Measurements from ENCODE around the gene ALOX15.
"Not testable (repeated sequence)": the region's sequence is repeated elsewhere in the genome, so short reads cannot be mapped to it uniquely, and the experiment has no call there.

ALOX15 gene, protein sequence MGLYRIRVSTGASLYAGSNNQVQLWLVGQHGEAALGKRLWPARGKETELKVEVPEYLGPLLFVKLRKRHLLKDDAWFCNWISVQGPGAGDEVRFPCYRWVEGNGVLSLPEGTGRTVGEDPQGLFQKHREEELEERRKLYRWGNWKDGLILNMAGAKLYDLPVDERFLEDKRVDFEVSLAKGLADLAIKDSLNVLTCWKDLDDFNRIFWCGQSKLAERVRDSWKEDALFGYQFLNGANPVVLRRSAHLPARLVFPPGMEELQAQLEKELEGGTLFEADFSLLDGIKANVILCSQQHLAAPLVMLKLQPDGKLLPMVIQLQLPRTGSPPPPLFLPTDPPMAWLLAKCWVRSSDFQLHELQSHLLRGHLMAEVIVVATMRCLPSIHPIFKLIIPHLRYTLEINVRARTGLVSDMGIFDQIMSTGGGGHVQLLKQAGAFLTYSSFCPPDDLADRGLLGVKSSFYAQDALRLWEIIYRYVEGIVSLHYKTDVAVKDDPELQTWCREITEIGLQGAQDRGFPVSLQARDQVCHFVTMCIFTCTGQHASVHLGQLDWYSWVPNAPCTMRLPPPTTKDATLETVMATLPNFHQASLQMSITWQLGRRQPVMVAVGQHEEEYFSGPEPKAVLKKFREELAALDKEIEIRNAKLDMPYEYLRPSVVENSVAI

DNA sequence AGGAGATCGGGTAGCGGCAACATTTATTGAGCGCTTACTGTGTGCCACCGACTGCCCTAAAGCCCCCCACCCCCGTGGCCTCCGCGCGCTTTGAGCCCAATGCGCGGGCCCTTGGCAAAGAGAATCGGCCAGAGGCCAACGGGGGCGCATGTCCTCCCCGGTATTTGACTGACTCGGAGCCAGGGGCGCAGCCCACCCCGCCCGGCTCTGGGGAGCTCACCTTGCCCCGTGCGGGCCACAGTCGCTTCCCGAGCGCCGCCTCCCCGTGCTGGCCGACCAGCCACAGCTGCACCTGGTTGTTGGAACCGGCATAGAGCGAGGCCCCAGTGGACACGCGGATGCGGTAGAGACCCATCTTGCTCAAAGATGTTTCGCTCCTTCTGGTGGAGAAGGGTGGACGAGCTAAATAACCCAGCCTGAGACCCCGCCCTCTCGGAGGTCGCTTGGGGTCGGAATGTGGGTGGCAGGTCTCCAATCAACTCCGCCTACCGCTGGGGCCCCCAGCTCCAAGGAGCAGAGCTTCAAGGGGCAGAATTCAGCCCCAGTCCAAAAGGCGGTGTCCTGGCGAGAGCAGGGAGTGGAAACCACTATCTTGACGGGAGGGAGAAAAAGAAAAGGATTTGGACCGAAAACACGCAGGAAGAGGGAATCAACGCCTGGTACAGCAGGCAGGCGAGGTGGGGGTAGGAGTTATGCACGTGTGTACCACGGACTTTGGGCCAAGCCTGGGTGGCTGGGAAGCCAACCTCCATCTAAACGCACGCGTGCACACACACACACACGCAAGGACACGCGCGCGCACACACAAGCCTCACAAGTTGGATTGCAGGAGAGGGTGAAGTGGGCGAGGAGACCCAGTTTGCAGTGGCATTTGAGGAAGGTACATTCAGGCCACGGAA lies at the start of gene ALOX15:
TSS of gene ALOX15 (minus strand) at position 382 of the 899 bp plus-strand sequence. CDS start at position 355, 27 bp downstream.
- Mint-ChIP-seq H3K4me1 (peaks cover 24 to 41% of the 10 kb centered on the region in 2 donors), H3K36me3 (peaks cover 0 to 3% of the 10 kb centered on the region in 2 donors), H3K27me3 (peaks cover 63 to 82% of the 10 kb centered on the region in 2 donors), H3K9me3 (peaks cover 0 to 1% of the 10 kb centered on the region in 2 donors), H3K27ac (peak within 1 kb of the TSS; percentile 25), H3K4me3 (peak within 1 kb of the TSS; percentile 17 to 37)
- DNase-seq (no peak), ATAC-seq (replicated peaks) (no peak)

DNA sequence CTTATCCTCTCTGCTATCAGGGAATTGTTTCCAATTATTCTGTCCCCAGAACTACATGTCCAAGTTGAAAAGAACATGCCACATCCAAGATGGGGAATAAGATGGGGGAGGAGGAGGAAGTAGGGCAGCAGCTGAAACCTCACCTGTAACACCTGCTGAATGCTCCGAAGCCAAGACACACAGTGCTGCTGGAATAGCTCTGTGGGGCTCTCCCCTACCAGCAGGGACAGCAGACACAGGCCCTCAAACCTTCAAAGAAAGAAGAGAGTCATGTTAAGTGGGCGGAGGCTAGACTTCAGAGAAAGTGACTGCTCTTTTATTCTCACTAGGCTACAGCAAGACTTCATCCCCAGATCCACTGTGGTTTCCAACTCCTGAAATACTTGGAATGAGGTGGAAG lies 49.3 kb upstream of the ALOX15 start:
- DNase-seq = no peak
- Mint-ChIP-seq H3K27ac (peak overlapping the region; percentile 44), H3K4me3 (no peak overlapping the region), H3K36me3 (peaks cover 44 to 65% of the 10 kb centered on the region in 2 donors), H3K27me3 (no peaks in the 10 kb centered on the region), H3K9me3 (no peaks in the 10 kb centered on the region), H3K4me1 (peaks cover 17 to 28% of the 10 kb centered on the region in 2 donors)
- no peak for ATAC-seq (replicated peaks)

DNA sequence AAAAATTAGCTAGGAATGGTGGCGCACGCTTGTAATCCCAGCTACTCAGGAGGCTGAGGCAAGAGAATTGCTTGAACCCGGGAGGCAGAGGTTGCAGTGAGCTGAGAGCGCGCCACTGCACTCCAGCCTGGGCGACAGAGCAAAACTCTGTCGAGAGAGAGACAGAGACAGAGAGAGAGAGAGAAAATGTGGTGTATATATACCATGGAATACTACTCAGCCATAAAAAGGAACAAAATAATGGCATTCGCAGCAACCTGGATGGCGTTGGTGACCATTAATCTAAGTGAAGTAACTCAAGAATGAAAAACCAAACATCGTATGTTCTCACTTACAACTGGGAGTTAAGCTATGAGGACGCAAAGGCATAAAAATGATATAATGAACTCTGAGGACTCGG lies 48.4 kb upstream of the ALOX15 start:
- not testable (repeated sequence) for H3K27ac Mint-ChIP-seq; H3K27me3 Mint-ChIP-seq; H3K9me3 Mint-ChIP-seq; ATAC-seq (replicated peaks); H3K4me3 Mint-ChIP-seq; DNase-seq
- Mint-ChIP-seq H3K36me3 (peaks cover 49 to 71% of the 10 kb centered on the region in 2 donors), H3K4me1 (peaks cover 17 to 28% of the 10 kb centered on the region in 2 donors)

DNA sequence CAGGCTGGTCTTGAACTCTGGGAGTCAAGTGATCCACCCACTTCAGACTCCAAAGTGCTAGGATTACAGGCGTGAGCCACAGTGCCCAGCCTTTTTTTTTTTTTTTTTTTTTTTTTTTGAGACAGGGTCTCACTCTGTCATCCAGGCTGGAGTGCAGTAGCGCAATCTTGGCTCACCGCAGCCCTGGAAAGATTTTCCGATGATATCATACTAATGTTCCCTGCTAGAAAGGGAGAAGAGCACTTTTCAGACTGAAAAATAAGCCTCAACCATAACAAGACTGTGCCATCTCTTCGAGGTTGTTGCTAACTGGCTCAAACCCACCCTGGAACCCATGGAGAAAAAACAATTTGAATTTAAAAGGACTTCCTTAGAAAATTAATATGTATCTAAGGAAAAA lies 42.3 kb upstream of the ALOX15 start:
- not testable (repeated sequence) for H3K27ac Mint-ChIP-seq; H3K9me3 Mint-ChIP-seq; H3K27me3 Mint-ChIP-seq; ATAC-seq (replicated peaks); H3K4me3 Mint-ChIP-seq; DNase-seq
- peaks cover 60 to 77% of the 10 kb centered on the region in 2 donors for H3K36me3 Mint-ChIP-seq
- peaks cover 11 to 24% of the 10 kb centered on the region in 2 donors for H3K4me1 Mint-ChIP-seq

DNA sequence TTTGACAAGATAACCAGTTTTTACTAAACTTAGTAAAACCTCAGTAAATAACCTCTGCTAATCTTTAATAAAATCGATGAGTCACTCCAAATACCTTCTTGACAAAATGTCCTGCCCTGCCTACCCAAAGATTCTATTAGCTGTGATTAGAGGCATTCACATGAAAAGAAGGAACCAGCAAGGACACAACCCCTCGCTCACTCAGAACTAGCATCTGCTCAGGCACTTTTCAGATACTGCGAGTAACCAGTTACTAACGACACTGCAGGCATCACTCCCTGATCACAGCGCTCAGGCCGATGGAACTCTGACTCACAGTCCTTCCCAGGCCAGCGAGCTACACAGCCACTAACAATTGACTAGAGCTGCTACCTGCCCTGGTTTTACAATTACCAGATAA lies 38.2 kb upstream of the ALOX15 start:
- no peaks in the 10 kb centered on the region for H3K9me3 Mint-ChIP-seq
- DNase-seq = no peak
- peak overlapping the region; percentile 72 for H3K27ac Mint-ChIP-seq
- H3K36me3 Mint-ChIP-seq = peaks cover 46 to 71% of the 10 kb centered on the region in 2 donors
- H3K4me3 Mint-ChIP-seq = no peak overlapping the region
- H3K4me1 Mint-ChIP-seq = peaks cover 7 to 13% of the 10 kb centered on the region in 2 donors
- ATAC-seq (replicated peaks) = no peak
- H3K27me3 Mint-ChIP-seq = no peaks in the 10 kb centered on the region

DNA sequence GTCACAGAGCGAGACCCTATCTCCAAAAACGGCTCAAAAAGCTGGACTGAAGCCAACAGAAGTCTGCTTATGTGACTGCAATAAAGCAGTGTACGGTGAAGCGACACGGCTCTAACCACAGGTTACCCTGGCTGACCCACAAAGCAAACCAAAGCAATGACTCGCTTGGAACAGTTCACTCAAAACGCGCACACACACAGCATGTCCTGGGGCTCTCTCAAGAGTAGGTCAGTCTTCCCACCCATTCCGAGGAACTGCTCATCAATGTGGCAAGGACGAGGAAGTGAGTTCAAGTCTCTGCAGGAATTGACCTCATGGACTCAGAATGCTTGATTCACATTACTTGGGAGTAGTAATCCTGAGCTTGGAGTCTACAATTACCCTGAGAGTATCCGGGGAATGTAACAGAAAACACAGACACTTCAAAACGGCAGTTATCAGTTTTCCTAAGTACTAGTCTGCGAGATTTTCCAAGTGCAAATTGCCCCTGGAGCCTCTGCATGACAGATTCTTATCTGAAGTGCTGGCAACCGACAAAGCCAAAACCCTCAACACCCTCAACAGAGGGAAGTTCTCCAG lies 37.1 kb upstream of the ALOX15 start:
- Mint-ChIP-seq H3K9me3 (no peaks in the 10 kb centered on the region), H3K4me3 (no peak overlapping the region), H3K36me3 (peaks cover 46 to 66% of the 10 kb centered on the region in 2 donors), H3K27me3 (no peaks in the 10 kb centered on the region), H3K27ac (no peak overlapping the region), H3K4me1 (peaks cover 7 to 13% of the 10 kb centered on the region in 2 donors)
- DNase-seq = no peak
- ATAC-seq (replicated peaks) = peak; percentile 34 to 39

DNA sequence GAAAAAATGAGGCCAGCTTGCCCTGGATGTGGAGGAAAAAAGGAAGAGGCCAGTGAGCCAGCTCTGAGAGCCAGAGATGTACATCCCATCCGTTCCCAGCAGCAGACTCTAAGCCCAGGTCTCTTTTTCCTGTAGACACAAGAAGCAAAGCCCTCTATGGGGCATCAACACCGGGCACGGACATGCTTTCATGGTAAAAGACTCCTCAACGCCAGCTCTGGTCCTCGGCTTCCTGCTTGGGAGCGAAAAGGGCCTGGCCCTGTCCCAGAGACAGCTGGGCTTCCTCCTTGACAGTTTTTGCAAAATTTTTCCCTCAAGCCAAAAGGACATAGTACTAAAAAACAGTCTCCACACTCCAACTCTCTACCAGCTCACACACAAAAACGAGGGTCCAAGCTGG lies 35.3 kb upstream of the ALOX15 start:
- no peaks in the 10 kb centered on the region for H3K9me3 Mint-ChIP-seq
- peaks cover 44 to 68% of the 10 kb centered on the region in 2 donors for H3K36me3 Mint-ChIP-seq
- no peak for ATAC-seq (replicated peaks)
- no peak overlapping the region for H3K4me3 Mint-ChIP-seq
- DNase-seq = no peak
- no peaks in the 10 kb centered on the region for H3K27me3 Mint-ChIP-seq
- H3K27ac Mint-ChIP-seq = no peak overlapping the region
- H3K4me1 Mint-ChIP-seq = peaks cover 0 to 5% of the 10 kb centered on the region in 2 donors

DNA sequence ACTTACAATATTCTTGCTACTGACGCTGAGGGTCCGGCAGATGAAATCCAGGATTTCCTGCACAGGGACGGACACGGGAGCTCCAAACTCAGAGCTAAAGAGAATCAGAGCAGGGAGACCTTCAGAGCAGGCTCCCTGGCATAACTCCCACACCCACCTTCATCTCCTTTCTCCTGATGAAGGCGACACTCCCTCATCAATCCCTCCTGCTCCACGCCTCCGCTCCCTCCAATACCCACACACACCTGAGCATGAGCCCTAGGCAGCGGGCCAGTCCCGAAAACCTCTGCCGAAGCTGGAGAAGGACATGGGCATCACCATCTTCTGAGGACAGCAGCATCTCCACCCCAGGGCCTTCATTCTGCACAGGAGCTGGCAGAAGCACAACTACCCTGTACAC lies 34.3 kb upstream of the ALOX15 start:
- Mint-ChIP-seq H3K27ac (no peak overlapping the region), H3K9me3 (no peaks in the 10 kb centered on the region), H3K4me3 (no peak overlapping the region), H3K36me3 (peaks cover 44 to 74% of the 10 kb centered on the region in 2 donors), H3K27me3 (no peaks in the 10 kb centered on the region), H3K4me1 (peaks cover 0 to 5% of the 10 kb centered on the region in 2 donors)
- ATAC-seq (replicated peaks) = no peak
- DNase-seq = no peak

DNA sequence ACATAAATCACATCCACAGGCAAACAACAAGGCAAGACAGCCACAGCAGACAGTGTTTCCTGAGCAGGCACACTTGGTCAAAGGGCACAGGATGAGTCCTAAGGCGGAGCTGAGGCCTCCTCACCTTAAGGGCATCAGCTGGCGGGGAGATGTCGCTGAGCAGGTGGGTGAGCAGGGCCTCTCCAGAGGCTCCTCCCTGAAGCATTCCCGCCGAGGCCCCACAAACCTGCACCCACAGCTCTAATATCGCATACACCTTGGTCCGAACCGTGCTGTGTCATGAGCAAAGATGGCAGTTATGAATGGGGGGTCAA lies 33.2 kb upstream of the ALOX15 start:
- Mint-ChIP-seq H3K4me3 (no peak overlapping the region), H3K27ac (no peak overlapping the region), H3K4me1 (peaks cover 0 to under 1% of the 10 kb centered on the region in 2 donors), H3K9me3 (no peaks in the 10 kb centered on the region), H3K36me3 (peaks cover 37 to 72% of the 10 kb centered on the region in 2 donors), H3K27me3 (no peaks in the 10 kb centered on the region)
- DNase-seq (no peak), ATAC-seq (replicated peaks) (no peak)

DNA sequence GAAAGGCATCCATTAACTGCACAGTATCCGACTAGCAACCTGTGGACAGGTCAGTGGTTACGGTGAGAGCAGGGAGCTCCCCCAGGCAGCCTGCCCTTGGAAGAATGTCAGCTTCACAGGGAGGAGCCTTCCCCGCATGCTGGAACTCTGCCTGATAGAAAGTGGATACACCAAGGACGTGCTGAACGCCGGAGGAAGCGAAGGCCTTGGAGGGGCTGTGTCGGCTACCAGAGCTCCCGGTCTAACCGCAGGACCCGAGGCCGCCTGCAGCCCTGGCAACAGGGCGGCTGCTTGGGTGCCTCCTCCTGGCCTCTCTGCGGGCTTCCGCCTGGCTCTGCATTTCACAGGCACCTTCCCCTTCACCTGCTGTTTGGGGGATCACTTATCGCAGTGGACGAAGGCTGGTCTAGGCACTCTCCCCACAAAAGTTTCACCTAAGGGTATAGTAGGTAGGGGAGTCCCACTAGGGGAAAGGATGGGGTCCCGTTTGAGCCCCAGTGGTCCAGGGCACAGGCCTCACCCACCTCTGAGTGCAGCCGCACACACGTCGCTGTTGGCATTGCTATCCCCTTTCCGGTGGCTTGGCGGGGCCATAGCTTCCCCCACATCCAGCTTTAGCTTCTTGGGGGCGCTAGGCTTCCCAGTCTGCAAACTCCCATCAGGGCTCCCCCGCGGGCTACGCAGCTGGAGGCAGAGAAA lies 32.7 kb upstream of the ALOX15 start:
- Mint-ChIP-seq H3K27me3 (no peaks in the 10 kb centered on the region), H3K4me1 (no peaks in the 10 kb centered on the region), H3K9me3 (no peaks in the 10 kb centered on the region), H3K36me3 (peaks cover 37 to 69% of the 10 kb centered on the region in 2 donors), H3K4me3 (no peak overlapping the region), H3K27ac (no peak overlapping the region)
- no peak for DNase-seq
- no peak for ATAC-seq (replicated peaks)

DNA sequence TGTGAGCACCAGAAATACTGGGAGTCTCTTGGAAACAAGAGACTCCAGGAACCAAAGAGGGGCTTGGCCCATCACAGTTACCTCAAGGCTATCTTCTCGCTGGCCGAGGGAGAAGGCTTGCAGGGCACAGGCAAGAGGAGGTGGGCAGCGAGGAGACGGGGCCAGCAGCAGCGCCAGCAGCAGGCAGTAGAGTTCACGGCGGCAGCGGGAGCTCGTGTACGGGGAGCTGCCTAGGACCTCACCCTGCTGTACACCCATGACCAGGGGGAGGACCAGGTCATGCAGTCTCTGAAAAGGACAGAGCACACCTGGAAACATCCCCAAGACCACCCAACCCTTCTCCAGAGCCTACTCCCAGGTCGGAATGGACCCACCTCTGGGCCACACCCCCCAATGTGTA lies 31.7 kb upstream of the ALOX15 start:
- Mint-ChIP-seq H3K36me3 (peaks cover 37 to 64% of the 10 kb centered on the region in 2 donors), H3K4me3 (no peak overlapping the region), H3K27me3 (no peaks in the 10 kb centered on the region), H3K9me3 (no peaks in the 10 kb centered on the region), H3K27ac (peak overlapping the region; percentile 62), H3K4me1 (no peaks in the 10 kb centered on the region)
- DNase-seq (no peak), ATAC-seq (replicated peaks) (no peak)

DNA sequence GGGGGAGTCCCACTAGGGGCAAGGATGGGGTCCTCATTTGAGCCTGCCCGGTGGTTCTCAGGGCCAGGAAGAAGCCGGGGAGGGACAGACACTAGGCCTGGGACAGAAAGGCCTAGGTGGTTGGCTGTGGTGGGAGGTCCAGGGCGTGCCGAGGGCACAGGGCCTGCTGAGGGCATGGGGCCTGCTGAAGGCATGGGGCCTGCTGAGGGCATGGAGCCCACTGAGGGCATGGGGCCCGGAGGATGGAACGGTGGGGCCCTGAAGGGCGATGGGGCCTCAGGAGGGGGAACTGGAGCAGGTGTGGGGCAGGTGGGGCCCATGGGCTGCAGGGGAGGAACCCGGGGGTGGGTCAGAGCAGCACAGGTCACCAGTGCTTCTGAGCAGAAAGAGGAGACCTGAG lies 31.3 kb upstream of the ALOX15 start:
- no peaks in the 10 kb centered on the region for H3K9me3 Mint-ChIP-seq
- no peak for ATAC-seq (replicated peaks)
- no peaks in the 10 kb centered on the region for H3K27me3 Mint-ChIP-seq
- no peak overlapping the region for H3K4me3 Mint-ChIP-seq
- H3K4me1 Mint-ChIP-seq = no peaks in the 10 kb centered on the region
- peaks cover 37 to 64% of the 10 kb centered on the region in 2 donors for H3K36me3 Mint-ChIP-seq
- peak overlapping the region; percentile 62 for H3K27ac Mint-ChIP-seq
- no peak for DNase-seq

DNA sequence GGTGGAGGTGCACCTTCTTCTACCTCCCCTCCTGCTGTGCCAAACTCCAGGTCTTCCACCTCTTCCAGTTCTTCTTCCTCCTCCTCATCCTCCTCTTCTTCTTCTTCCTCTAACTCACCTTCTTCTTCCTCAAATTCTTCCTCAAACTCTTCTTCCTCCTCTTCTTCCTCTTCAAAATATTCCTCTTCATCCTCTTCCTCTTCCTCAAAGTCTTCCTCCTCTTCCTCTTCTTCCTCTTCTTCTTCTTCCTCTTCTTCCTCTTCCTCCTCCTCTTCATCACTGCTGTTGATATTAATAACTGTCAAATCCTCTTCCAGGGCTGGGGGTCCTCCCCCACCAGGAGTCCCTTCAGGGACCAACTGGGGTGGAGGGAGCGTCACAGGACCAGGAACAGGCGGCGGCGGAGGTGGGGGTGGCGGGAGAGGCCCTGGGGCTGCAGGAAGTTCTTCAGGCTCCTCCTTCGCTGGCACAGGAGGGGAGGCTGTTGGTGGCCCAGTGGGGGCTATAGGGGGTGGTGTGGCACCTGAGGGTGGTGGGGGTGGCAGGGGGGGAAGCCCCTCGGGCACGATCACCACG lies 30.7 kb upstream of the ALOX15 start:
- ATAC-seq (replicated peaks) (no peak), DNase-seq (no peak)
- H3K36me3 Mint-ChIP-seq = peaks cover 37 to 58% of the 10 kb centered on the region in 2 donors
- H3K4me1 Mint-ChIP-seq = no peaks in the 10 kb centered on the region
- no peak overlapping the region for H3K27ac Mint-ChIP-seq
- H3K4me3 Mint-ChIP-seq = no peak overlapping the region
- H3K9me3 Mint-ChIP-seq = no peaks in the 10 kb centered on the region
- no peaks in the 10 kb centered on the region for H3K27me3 Mint-ChIP-seq
